IMR-90 (cell line): Measurements from ENCODE around the gene RAB4B. TPM values are rescaled to one million over a fixed set of nuclear protein-coding genes. Genes with fewer than 3 reads are reported as not detected.

Experiments
- ATAC-seq: fragments of 200-7000 bp; cut with Tn5 transposase; 2 replicates; pipeline ENCODE4 v1.9.1; 2020; ENCODE audit warnings: low read depth, mild to moderate bottlenecking, moderate library complexity
- BruUV-seq: library from RNA; stranded (reverse); fragments of 400-500 nt; replicated peaks from 2 replicates; lab custom pipeline; 2021; lab: Mats Ljungman, UMichigan
- CTCF ChIA-PET: fragments of 300-600 bp; formaldehyde crosslinking; extraction: SDS; loops from one replicate; lab custom pipeline; 2021; ENCODE audit warnings: antibody characterized with exemption; lab: Yijun Ruan, JAX
- POLR2A ChIA-PET: fragments of 300-600 bp; sonication (Branson Sonifier 250); formaldehyde crosslinking; loops from one replicate; lab custom pipeline; 2022; ENCODE audit warnings: antibody characterized with exemption; ENCODE audit not compliant: unreplicated experiment; lab: Charles Lee
- DNase-seq: peaks from one replicate; pipeline ENCODE4 v3.0.0; 2013
- H2AFZ ChIP-seq: replicated peaks from 2 replicates; pipeline ENCODE3; 2013; ENCODE audit warnings: low read length, mild to moderate bottlenecking; ENCODE audit not compliant: poor library complexity
- H2AK5ac ChIP-seq: 2 replicates; pipeline ENCODE4 v1.6.1; 2013; ENCODE audit warnings: low read depth, low read length, inconsistent platforms
- H2AK9ac ChIP-seq: replicated peaks from 2 replicates; pipeline ENCODE3; 2013; ENCODE audit warnings: mild to moderate bottlenecking, low read depth, low read length, moderate library complexity; ENCODE audit not compliant: poor library complexity
- H2BK120ac ChIP-seq: 2 replicates; pipeline ENCODE4 v1.6.1; 2013; ENCODE audit warnings: low read depth, low read length, inconsistent platforms
- H2BK15ac ChIP-seq: 3 replicates; pipeline ENCODE4 v1.6.1; 2013; ENCODE audit warnings: low read depth, low read length, inconsistent platforms
- H2BK20ac ChIP-seq: 2 replicates; pipeline ENCODE4 v1.6.1; 2013; ENCODE audit warnings: low read depth, mild to moderate bottlenecking, inconsistent platforms, low read length, moderate library complexity
- H2BK5ac ChIP-seq: 2 replicates; pipeline ENCODE4 v1.6.1; 2013; ENCODE audit warnings: mild to moderate bottlenecking, low read depth, low read length, inconsistent platforms; ENCODE audit not compliant: poor library complexity, severe bottlenecking
- H3K14ac ChIP-seq: replicated peaks from 2 replicates; pipeline ENCODE4 v1.6.1; 2013; ENCODE audit warnings: low read depth, low read length, inconsistent platforms
- H3K18ac ChIP-seq: 2 replicates; pipeline ENCODE4 v1.6.1; 2013; ENCODE audit warnings: low read depth, low read length, control low read depth
- H3K23ac ChIP-seq: 2 replicates; pipeline ENCODE4 v1.6.1; 2013; ENCODE audit warnings: low read depth, low read length, inconsistent platforms
- H3K27ac ChIP-seq: 2 replicates; pipeline ENCODE4 v1.5.1; 2013; ENCODE audit warnings: mild to moderate bottlenecking, control low read depth, low read length; ENCODE audit not compliant: insufficient read depth
- H3K27me3 ChIP-seq: 2 replicates; pipeline ENCODE4 v1.6.1; 2013; ENCODE audit warnings: low read length; ENCODE audit not compliant: control insufficient read depth, insufficient read depth
- H3K36me3 ChIP-seq: 2 replicates; pipeline ENCODE4 v1.6.1; 2013; ENCODE audit warnings: low read length, mixed read lengths; ENCODE audit not compliant: control insufficient read depth, insufficient read depth
- H3K4ac ChIP-seq: 2 replicates; pipeline ENCODE4 v1.6.1; 2013; ENCODE audit warnings: low read depth, low read length, inconsistent platforms
- H3K4me1 ChIP-seq: 2 replicates; pipeline ENCODE4 v1.6.1; 2013; ENCODE audit warnings: low read length, mixed read lengths; ENCODE audit not compliant: control insufficient read depth, insufficient read depth
- H3K4me2 ChIP-seq: 2 replicates; pipeline ENCODE4 v1.6.1; 2013; ENCODE audit warnings: low read depth, mild to moderate bottlenecking, control low read depth, low read length, moderate library complexity
- H3K4me3 ChIP-seq: 2 replicates; pipeline ENCODE4 v1.5.1; 2013; ENCODE audit warnings: low read depth, mild to moderate bottlenecking, control low read depth, low read length, moderate library complexity; ENCODE audit not compliant: insufficient read depth
- H3K56ac ChIP-seq: 2 replicates; pipeline ENCODE4 v1.6.1; 2013; ENCODE audit warnings: low read length, inconsistent platforms; ENCODE audit not compliant: insufficient read depth; ENCODE audit errors: extremely low read depth
- H3K79me1 ChIP-seq, 2 experiments: 2 replicates each; pipeline ENCODE4 v1.6.1; 2013; ENCODE audit warnings: low read length in 2 of 2, inconsistent platforms in 1 of 2, low read depth in 1 of 2
- H3K9ac ChIP-seq: 2 replicates; pipeline ENCODE4 v1.6.1; 2013; ENCODE audit warnings: low read depth, low read length, control low read depth
- H3K9me1 ChIP-seq: 2 replicates; pipeline ENCODE4 v1.6.1; 2013; ENCODE audit warnings: low read length, inconsistent platforms; ENCODE audit not compliant: insufficient read depth
- H3K9me3 ChIP-seq: 2 replicates; pipeline ENCODE4 v1.6.1; 2013; ENCODE audit warnings: low read length; ENCODE audit not compliant: control insufficient read depth, insufficient read depth
- H4K20me1 ChIP-seq: 2 replicates; pipeline ENCODE4 v1.6.1; 2013; ENCODE audit warnings: low read length, inconsistent platforms; ENCODE audit not compliant: insufficient read depth
- H4K5ac ChIP-seq: 2 replicates; pipeline ENCODE4 v1.6.1; 2013; ENCODE audit warnings: mild to moderate bottlenecking, low read depth, low read length, control low read depth
- H4K8ac ChIP-seq, 2 experiments: 2 replicates each; pipeline ENCODE4 v1.6.1; 2013; ENCODE audit warnings: low read depth in 2 of 2, low read length in 2 of 2, control low read depth in 1 of 2, inconsistent platforms in 1 of 2
- H4K91ac ChIP-seq: 2 replicates; pipeline ENCODE4 v1.6.1; 2013; ENCODE audit warnings: low read depth, low read length, inconsistent platforms; ENCODE audit not compliant: insufficient read depth
- BHLHE40 ChIP-seq: fragments of 150-350 bp; IDR thresholded peaks from 2 replicates; pipeline ENCODE4 v1.6.1; 2016; ENCODE audit warnings: mild to moderate bottlenecking, low read depth, low read length
- CEBPB ChIP-seq: IDR thresholded peaks from 2 replicates; pipeline ENCODE4 v1.6.1; 2012; ENCODE audit warnings: low read depth, low read length, improper control_type of control experiment
- CHD1 ChIP-seq: IDR thresholded peaks from 2 replicates; pipeline ENCODE4 v1.6.1; 2012; ENCODE audit warnings: low read depth, low read length, improper control_type of control experiment
- FOS ChIP-seq: fragments of 150-350 bp; IDR thresholded peaks from 2 replicates; pipeline ENCODE4 v1.6.1; 2016; ENCODE audit warnings: low read depth, low read length
- MAFK ChIP-seq: IDR thresholded peaks from 2 replicates; pipeline ENCODE4 v1.6.1; 2012; ENCODE audit warnings: low read depth, low read length, improper control_type of control experiment
- MAZ ChIP-seq: IDR thresholded peaks from 2 replicates; pipeline ENCODE4 v1.6.1; 2012; ENCODE audit warnings: low read depth, mild to moderate bottlenecking, low read length, improper control_type of control experiment, moderate library complexity, borderline replicate concordance
- MXI1 ChIP-seq: IDR thresholded peaks from 2 replicates; pipeline ENCODE4 v1.6.1; 2012; ENCODE audit warnings: low read depth, mild to moderate bottlenecking, low read length, moderate library complexity, borderline replicate concordance
- NFE2L2 ChIP-seq: fragments of 150-350 bp; IDR thresholded peaks from 2 replicates; pipeline ENCODE4 v1.6.1; 2016; ENCODE audit warnings: low read depth, mild to moderate bottlenecking, low read length
- POLR2A ChIP-seq: IDR thresholded peaks from 2 replicates; pipeline ENCODE4 v1.6.1; 2012; ENCODE audit warnings: mild to moderate bottlenecking, low read depth, low read length
- RAD21 ChIP-seq: IDR thresholded peaks from 2 replicates; pipeline ENCODE4 v1.6.1; 2012; ENCODE audit warnings: low read length, improper control_type of control experiment
- RCOR1 ChIP-seq: IDR thresholded peaks from 2 replicates; pipeline ENCODE4 v1.6.1; 2012; ENCODE audit warnings: mild to moderate bottlenecking, low read length, improper control_type of control experiment; ENCODE audit not compliant: insufficient replicate concordance
- RFX5 ChIP-seq: IDR thresholded peaks from 2 replicates; pipeline ENCODE4 v1.8.0; 2012; ENCODE audit warnings: low read depth, mild to moderate bottlenecking, low read length, moderate library complexity
- SMC3 ChIP-seq: fragments of 150-350 bp; IDR thresholded peaks from 2 replicates; pipeline ENCODE4 v1.6.1; 2016; ENCODE audit warnings: low read depth, mild to moderate bottlenecking, antibody characterized with exemption, low read length, moderate library complexity
- WGBS, 2 experiments: methylation state at CpG; one replicate each; pipeline versions ENCODE4 v1.1.5 to v1.1.7; 2013; ENCODE audit warnings: missing lambda C conversion rate in 2 of 2; ENCODE audit not compliant: insufficient read length in 1 of 2; ENCODE audit errors: extremely low coverage in 2 of 2; 5-methylcytosine and 5-hydroxymethylcytosine counted together
- dilution Hi-C: fragments of 300-500 bp; cut with HindIII; formaldehyde crosslinking; loops from one replicate; pipeline ENCODE4 v1.14.3; 2018; ENCODE audit warnings: low sequenced_read_pairs; ENCODE audit not compliant: unreplicated experiment
- in situ Hi-C: fragments of 300-500 bp; cut with MboI; formaldehyde crosslinking; loops from 3 replicates; pipeline ENCODE4 v1.14.3; 2019; ENCODE audit warnings: low sequenced_read_pairs, inconsistent platforms, mixed read lengths
- intact Hi-C: fragments of 100-400 bp; cut with micrococcal nuclease; formaldehyde crosslinking; loops from 2 replicates; pipeline ENCODE4 v1.10.0; 2022
- polyA plus RNA-seq, 3 experiments: library from polyadenylated mRNA; depleted of rRNA; stranded (reverse); fragments of >200 nt; gene quantifications; 2 replicates each; pipeline ENCODE4 v1.2.3, GENCODE V29; 2012; ENCODE audit warnings: low replicate concordance in 1 of 3
- total RNA-seq: library from RNA; depleted of rRNA; stranded (reverse); fragments of >200 nt; gene quantifications from 2 replicates; pipeline ENCODE4 v1.2.3, GENCODE V29; 2012
- TF ChIP-seq, protein P1 (sequence below): fragments of 150-350 bp; IDR thresholded peaks from 2 replicates; pipeline ENCODE4 v1.6.1; 2016; ENCODE audit warnings: low read depth, mild to moderate bottlenecking, low read length, moderate library complexity, borderline replicate concordance
- TF ChIP-seq, protein P2 (sequence below): fragments of 150-350 bp; IDR thresholded peaks from 2 replicates; pipeline ENCODE4 v1.6.1; 2017; ENCODE audit warnings: mild to moderate bottlenecking, antibody characterized with exemption, low read length, low read depth
- TF ChIP-seq, protein P3 (sequence below): conservative IDR thresholded peaks from 2 replicates; pipeline ENCODE4 v1.5.1; 2012; ENCODE audit warnings: mild to moderate bottlenecking, low read depth, low read length, improper control_type of control experiment

The RAB4B gene
- total and polyA plus RNA-seq, 2 of the 4 experiments (the other 2 are of a cell fraction): 7.9 to 21.4 TPM

DNA sequence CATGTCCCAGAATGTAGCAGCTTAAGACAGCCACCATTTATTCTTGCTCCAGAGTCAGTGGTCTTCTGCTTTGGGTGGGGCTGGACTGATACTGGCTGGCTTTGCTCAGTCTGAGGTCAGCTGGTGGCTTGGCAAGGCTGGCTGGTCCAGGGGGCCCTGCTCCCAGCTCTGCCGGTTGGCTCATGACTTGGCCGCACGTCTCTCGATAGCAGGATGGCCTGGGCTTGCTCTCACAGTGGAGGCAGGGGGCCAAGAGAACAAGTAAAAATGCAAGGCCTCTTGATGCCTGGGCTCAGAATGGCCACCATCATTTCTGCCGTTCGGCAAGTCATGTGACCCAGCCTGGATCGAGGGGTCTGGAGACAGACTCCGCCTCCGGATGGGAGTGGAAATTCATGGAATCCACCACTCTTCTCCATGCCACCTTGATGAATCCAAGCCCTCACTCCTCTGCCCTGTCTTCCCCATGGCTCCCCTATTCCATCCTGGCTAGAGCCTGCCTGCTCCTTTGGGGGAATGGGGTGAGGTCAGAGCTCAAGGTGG, 40.9 kb upstream of the RAB4B start:
- Histone ChIP-seq H3K4me3 (no peak overlapping the region), H2AK9ac (no peak overlapping the region), H4K8ac (no peak overlapping the region), H2BK120ac (no peak overlapping the region), H4K20me1 (no peaks in the 10 kb centered on the region), H3K4me2 (no peak overlapping the region), H3K4ac (no peak overlapping the region), H2BK5ac (no peak overlapping the region), H3K4me1 (no peaks in the 10 kb centered on the region), H3K36me3 (peaks cover 49% of the 10 kb centered on the region), H3K23ac (no peak overlapping the region), H2BK15ac (no peak overlapping the region), H3K9ac (no peak overlapping the region), H3K9me1 (no peaks in the 10 kb centered on the region), H2AFZ (no peak overlapping the region), H4K5ac (no peak overlapping the region), H3K27ac (no peak overlapping the region), H3K9me3 (no peaks in the 10 kb centered on the region), H3K79me1 (no peaks in the 10 kb centered on the region; a peak in 1 of 4 replicates), H3K18ac (no peak overlapping the region), H3K14ac (no peak overlapping the region), H2BK20ac (no peak overlapping the region), H3K27me3 (no peaks in the 10 kb centered on the region), H4K91ac (no peak overlapping the region), H2AK5ac (no peak overlapping the region), H3K56ac (no peak overlapping the region)
- ChIA-PET POLR2A (no interaction called here), CTCF (no interaction called here)
- DNase-seq (no peak), ATAC-seq (no peak)
- intact Hi-C loops (no loop called here), in situ Hi-C loops (no loop called here), dilution Hi-C loops (no loop called here)
- TF ChIP-seq POLR2A: no peak
- no peak for TF ChIP-seq MAFK
- TF ChIP-seq, protein P1, sequence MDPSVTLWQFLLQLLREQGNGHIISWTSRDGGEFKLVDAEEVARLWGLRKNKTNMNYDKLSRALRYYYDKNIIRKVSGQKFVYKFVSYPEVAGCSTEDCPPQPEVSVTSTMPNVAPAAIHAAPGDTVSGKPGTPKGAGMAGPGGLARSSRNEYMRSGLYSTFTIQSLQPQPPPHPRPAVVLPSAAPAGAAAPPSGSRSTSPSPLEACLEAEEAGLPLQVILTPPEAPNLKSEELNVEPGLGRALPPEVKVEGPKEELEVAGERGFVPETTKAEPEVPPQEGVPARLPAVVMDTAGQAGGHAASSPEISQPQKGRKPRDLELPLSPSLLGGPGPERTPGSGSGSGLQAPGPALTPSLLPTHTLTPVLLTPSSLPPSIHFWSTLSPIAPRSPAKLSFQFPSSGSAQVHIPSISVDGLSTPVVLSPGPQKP: no peak
- TF ChIP-seq, protein P2, sequence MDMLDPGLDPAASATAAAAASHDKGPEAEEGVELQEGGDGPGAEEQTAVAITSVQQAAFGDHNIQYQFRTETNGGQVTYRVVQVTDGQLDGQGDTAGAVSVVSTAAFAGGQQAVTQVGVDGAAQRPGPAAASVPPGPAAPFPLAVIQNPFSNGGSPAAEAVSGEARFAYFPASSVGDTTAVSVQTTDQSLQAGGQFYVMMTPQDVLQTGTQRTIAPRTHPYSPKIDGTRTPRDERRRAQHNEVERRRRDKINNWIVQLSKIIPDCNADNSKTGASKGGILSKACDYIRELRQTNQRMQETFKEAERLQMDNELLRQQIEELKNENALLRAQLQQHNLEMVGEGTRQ: no peak
- TF ChIP-seq RFX5: no peak
- TF ChIP-seq CEBPB: no peak
- TF ChIP-seq BHLHE40: no peak
- no peak for TF ChIP-seq RCOR1
- no peak for TF ChIP-seq NFE2L2
- TF ChIP-seq FOS: no peak
- TF ChIP-seq, protein P3, sequence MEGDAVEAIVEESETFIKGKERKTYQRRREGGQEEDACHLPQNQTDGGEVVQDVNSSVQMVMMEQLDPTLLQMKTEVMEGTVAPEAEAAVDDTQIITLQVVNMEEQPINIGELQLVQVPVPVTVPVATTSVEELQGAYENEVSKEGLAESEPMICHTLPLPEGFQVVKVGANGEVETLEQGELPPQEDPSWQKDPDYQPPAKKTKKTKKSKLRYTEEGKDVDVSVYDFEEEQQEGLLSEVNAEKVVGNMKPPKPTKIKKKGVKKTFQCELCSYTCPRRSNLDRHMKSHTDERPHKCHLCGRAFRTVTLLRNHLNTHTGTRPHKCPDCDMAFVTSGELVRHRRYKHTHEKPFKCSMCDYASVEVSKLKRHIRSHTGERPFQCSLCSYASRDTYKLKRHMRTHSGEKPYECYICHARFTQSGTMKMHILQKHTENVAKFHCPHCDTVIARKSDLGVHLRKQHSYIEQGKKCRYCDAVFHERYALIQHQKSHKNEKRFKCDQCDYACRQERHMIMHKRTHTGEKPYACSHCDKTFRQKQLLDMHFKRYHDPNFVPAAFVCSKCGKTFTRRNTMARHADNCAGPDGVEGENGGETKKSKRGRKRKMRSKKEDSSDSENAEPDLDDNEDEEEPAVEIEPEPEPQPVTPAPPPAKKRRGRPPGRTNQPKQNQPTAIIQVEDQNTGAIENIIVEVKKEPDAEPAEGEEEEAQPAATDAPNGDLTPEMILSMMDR: no peak
- no peak for TF ChIP-seq SMC3
- no peak for TF ChIP-seq MAZ
- no peak for TF ChIP-seq CHD1
- TF ChIP-seq RAD21: no peak
- TF ChIP-seq MXI1: no peak
- BruUV-seq: no TSS peak
- 75% methylated on average over 2 of the region's 9 CpGs; no CpG with 5 or more reads in 1 of the 2 experiments for WGBS, 2 experiments
